Measurements from ENCODE around the gene TUBG2.

- no peak for TF ChIP-seq CTCF (IDR thresholded peaks at IDR 0.05)
- TF ChIP-seq EZH2 (IDR thresholded peaks at IDR 0.05; ENCODE audit: borderline replicate concordance, insufficient read depth, low read depth, low read length, poor library complexity, severe bottlenecking): no peak
Observed at GRCh38 chr17:42692489-42692888, 33.4 kb downstream of the TUBG2 start.
